Measurements from ENCODE around the gene SLCO6A1.

- TF ChIP-seq POLR2A (IDR thresholded peaks at IDR 0.05) (no peak), CTCF (IDR thresholded peaks at IDR 0.05) (no peak)
Observed at GRCh38 chr5:102375876-102376275, 122.9 kb downstream of the SLCO6A1 start.

Measured in testis (tissue), 2 donors.